Liver (tissue), 3 donors: ENCODE measurements around the gene THTPA.

ENCODE experiments used
- EGR1 ChIP-seq, 2 donors: IDR thresholded peaks; 2 replicates each; pipeline ENCODE4 v1.6.1; 2016 to 2018; ENCODE audit warnings: antibody characterized with exemption in 2 of 2, low read depth in 2 of 2
- GABPA ChIP-seq, 2 donors: IDR thresholded peaks in 1 of 2; conservative IDR thresholded peaks in 1 of 2; 2 replicates each; pipeline ENCODE4 v1.6.1; 2016; ENCODE audit warnings: antibody characterized with exemption in 2 of 2, mild to moderate bottlenecking in 1 of 2, moderate library complexity in 1 of 2
- NR2F2 ChIP-seq: IDR thresholded peaks from 2 replicates; pipeline ENCODE4 v1.6.1; 2016; ENCODE audit warnings: antibody characterized with exemption
- REST ChIP-seq: IDR thresholded peaks from 2 replicates; pipeline ENCODE4 v1.6.1; 2016; ENCODE audit warnings: antibody characterized with exemption, mild to moderate bottlenecking
- RXRA ChIP-seq, 2 donors: IDR thresholded peaks; 2 replicates each; pipeline ENCODE4 v1.6.1; 2017 to 2018; ENCODE audit warnings: antibody characterized with exemption in 2 of 2, mild to moderate bottlenecking in 1 of 2
- TF ChIP-seq, protein P1 (sequence below): fragments of 150-350 bp; IDR thresholded peaks from 2 replicates; pipeline ENCODE4 v1.5.1; 2017; ENCODE audit warnings: improper control_type of control experiment, low read depth, low read length; ENCODE audit not compliant: missing input control
- donor health status: healthy.
- donor health status: healthy.

GRCh38 chr14:23570806-23571483 is 14.9 kb downstream of the THTPA start:
- TF ChIP-seq, protein P1, sequence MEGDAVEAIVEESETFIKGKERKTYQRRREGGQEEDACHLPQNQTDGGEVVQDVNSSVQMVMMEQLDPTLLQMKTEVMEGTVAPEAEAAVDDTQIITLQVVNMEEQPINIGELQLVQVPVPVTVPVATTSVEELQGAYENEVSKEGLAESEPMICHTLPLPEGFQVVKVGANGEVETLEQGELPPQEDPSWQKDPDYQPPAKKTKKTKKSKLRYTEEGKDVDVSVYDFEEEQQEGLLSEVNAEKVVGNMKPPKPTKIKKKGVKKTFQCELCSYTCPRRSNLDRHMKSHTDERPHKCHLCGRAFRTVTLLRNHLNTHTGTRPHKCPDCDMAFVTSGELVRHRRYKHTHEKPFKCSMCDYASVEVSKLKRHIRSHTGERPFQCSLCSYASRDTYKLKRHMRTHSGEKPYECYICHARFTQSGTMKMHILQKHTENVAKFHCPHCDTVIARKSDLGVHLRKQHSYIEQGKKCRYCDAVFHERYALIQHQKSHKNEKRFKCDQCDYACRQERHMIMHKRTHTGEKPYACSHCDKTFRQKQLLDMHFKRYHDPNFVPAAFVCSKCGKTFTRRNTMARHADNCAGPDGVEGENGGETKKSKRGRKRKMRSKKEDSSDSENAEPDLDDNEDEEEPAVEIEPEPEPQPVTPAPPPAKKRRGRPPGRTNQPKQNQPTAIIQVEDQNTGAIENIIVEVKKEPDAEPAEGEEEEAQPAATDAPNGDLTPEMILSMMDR = no peak
- TF ChIP-seq GABPA (IDR thresholded peaks at IDR 0.05 in 1 of 2, conservative IDR thresholded peaks at IDR 0.05 in 1 of 2) (no peak), EGR1 (IDR thresholded peaks at IDR 0.05; ENCODE audit: low read depth in 2 of 2) (no peak), NR2F2 (no peak), REST (no peak), RXRA (IDR thresholded peaks at IDR 0.05) (no peak)
